ENCODE results near the gene CNOT3.

The CNOT3 gene

GRCh38 chr19:54107876-54108490 is 29.6 kb upstream of the CNOT3 start:
- no peak for ATAC-seq

DNA sequence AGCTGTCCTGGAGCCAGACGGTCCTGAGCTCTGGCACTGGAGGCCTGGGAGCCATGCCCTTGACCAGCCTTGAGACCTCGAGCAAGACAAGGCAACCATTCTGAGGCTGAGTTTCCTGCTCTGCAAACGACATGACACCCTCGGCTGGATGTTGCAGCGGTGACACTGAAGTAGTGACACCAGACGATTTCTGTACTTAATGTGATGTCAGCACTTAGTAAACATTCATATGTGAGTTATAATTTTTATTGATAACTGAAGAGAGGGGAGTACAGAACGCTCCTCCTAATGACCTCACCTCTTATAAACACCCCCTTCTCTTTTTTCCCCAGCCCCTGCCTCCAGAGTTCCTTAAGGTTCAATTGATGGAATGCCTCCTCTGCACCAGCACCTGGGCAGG is 29.1 kb upstream of the CNOT3 start:
- TF ChIP-seq, protein P1, sequence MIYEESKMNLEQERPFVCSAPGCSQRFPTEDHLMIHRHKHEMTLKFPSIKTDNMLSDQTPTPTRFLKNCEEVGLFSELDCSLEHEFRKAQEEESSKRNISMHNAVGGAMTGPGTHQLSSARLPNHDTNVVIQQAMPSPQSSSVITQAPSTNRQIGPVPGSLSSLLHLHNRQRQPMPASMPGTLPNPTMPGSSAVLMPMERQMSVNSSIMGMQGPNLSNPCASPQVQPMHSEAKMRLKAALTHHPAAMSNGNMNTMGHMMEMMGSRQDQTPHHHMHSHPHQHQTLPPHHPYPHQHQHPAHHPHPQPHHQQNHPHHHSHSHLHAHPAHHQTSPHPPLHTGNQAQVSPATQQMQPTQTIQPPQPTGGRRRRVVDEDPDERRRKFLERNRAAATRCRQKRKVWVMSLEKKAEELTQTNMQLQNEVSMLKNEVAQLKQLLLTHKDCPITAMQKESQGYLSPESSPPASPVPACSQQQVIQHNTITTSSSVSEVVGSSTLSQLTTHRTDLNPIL (CRISPR knock-in tag; IDR thresholded peaks at IDR 0.05; ENCODE audit: low read depth), result no peak
- TF ChIP-seq ZNF565 (CRISPR knock-in tag; conservative IDR thresholded peaks at IDR 0.05; ENCODE audit: low read depth) (no peak), ARNTL (CRISPR knock-in tag; IDR thresholded peaks at IDR 0.05; ENCODE audit: borderline replicate concordance, low read depth) (no peak), TOX (CRISPR knock-in tag; IDR thresholded peaks at IDR 0.05; ENCODE audit: borderline replicate concordance) (no peak), ZFP3 (CRISPR knock-in tag; IDR thresholded peaks at IDR 0.05) (no peak), ESRRG (CRISPR knock-in tag; IDR thresholded peaks at IDR 0.05) (no peak), OSR1 (CRISPR knock-in tag; IDR thresholded peaks at IDR 0.05) (no peak), ZC3H10 (CRISPR knock-in tag; IDR thresholded peaks at IDR 0.05) (no peak), ZNF70 (CRISPR knock-in tag; IDR thresholded peaks at IDR 0.05) (no peak), SNAI2 (CRISPR knock-in tag; IDR thresholded peaks at IDR 0.05) (no peak), CSDC2 (CRISPR knock-in tag; IDR thresholded peaks at IDR 0.05) (no peak), ISL1 (CRISPR knock-in tag; IDR thresholded peaks at IDR 0.05) (no peak), GLIS3 (CRISPR knock-in tag; IDR thresholded peaks at IDR 0.05) (no peak), ZFP30 (CRISPR knock-in tag; IDR thresholded peaks at IDR 0.05) (no peak), ZNF8 (CRISPR knock-in tag; IDR thresholded peaks at IDR 0.05) (no peak)
- TF ChIP-seq, protein P2, sequence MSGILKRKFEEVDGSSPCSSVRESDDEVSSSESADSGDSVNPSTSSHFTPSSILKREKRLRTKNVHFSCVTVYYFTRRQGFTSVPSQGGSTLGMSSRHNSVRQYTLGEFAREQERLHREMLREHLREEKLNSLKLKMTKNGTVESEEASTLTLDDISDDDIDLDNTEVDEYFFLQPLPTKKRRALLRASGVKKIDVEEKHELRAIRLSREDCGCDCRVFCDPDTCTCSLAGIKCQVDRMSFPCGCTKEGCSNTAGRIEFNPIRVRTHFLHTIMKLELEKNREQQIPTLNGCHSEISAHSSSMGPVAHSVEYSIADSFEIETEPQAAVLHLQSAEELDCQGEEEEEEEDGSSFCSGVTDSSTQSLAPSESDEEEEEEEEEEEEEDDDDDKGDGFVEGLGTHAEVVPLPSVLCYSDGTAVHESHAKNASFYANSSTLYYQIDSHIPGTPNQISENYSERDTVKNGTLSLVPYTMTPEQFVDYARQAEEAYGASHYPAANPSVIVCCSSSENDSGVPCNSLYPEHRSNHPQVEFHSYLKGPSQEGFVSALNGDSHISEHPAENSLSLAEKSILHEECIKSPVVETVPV (CRISPR knock-in tag; IDR thresholded peaks at IDR 0.05), result no peak
- TF ChIP-seq, protein P3, sequence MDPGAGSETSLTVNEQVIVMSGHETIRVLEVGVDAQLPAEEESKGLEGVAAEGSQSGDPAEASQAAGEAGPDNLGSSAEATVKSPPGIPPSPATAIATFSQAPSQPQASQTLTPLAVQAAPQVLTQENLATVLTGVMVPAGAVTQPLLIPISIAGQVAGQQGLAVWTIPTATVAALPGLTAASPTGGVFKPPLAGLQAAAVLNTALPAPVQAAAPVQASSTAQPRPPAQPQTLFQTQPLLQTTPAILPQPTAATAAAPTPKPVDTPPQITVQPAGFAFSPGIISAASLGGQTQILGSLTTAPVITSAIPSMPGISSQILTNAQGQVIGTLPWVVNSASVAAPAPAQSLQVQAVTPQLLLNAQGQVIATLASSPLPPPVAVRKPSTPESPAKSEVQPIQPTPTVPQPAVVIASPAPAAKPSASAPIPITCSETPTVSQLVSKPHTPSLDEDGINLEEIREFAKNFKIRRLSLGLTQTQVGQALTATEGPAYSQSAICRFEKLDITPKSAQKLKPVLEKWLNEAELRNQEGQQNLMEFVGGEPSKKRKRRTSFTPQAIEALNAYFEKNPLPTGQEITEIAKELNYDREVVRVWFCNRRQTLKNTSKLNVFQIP (CRISPR knock-in tag; IDR thresholded peaks at IDR 0.05; ENCODE audit: borderline replicate concordance, low read depth), result no peak
- no peak for ATAC-seq

More at GRCh38 chr19:54107876-54108490, 29.6 kb upstream of the CNOT3 start:
- no peak for TF ChIP-seq RARB (CRISPR knock-in tag; IDR thresholded peaks at IDR 0.05)
- TF ChIP-seq SNAI2 (CRISPR knock-in tag; IDR thresholded peaks at IDR 0.05), result no peak
- TF ChIP-seq PPARA (CRISPR knock-in tag; IDR thresholded peaks at IDR 0.05; ENCODE audit: borderline replicate concordance), result no peak
- TF ChIP-seq, protein P4, sequence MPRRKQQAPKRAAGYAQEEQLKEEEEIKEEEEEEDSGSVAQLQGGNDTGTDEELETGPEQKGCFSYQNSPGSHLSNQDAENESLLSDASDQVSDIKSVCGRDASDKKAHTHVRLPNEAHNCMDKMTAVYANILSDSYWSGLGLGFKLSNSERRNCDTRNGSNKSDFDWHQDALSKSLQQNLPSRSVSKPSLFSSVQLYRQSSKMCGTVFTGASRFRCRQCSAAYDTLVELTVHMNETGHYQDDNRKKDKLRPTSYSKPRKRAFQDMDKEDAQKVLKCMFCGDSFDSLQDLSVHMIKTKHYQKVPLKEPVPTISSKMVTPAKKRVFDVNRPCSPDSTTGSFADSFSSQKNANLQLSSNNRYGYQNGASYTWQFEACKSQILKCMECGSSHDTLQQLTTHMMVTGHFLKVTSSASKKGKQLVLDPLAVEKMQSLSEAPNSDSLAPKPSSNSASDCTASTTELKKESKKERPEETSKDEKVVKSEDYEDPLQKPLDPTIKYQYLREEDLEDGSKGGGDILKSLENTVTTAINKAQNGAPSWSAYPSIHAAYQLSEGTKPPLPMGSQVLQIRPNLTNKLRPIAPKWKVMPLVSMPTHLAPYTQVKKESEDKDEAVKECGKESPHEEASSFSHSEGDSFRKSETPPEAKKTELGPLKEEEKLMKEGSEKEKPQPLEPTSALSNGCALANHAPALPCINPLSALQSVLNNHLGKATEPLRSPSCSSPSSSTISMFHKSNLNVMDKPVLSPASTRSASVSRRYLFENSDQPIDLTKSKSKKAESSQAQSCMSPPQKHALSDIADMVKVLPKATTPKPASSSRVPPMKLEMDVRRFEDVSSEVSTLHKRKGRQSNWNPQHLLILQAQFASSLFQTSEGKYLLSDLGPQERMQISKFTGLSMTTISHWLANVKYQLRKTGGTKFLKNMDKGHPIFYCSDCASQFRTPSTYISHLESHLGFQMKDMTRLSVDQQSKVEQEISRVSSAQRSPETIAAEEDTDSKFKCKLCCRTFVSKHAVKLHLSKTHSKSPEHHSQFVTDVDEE (CRISPR knock-in tag; IDR thresholded peaks at IDR 0.05), result no peak
- no peak for TF ChIP-seq CSDC2 (CRISPR knock-in tag; IDR thresholded peaks at IDR 0.05)
- TF ChIP-seq, protein P1 (CRISPR knock-in tag; IDR thresholded peaks at IDR 0.05; ENCODE audit: low read depth), result no peak
- no peak for TF ChIP-seq ZNF8 (CRISPR knock-in tag; IDR thresholded peaks at IDR 0.05)
- TF ChIP-seq ZNF70 (CRISPR knock-in tag; IDR thresholded peaks at IDR 0.05), result no peak
- TF ChIP-seq ZC3H10 (CRISPR knock-in tag; IDR thresholded peaks at IDR 0.05), result no peak
- TF ChIP-seq ARNTL (CRISPR knock-in tag; IDR thresholded peaks at IDR 0.05; ENCODE audit: borderline replicate concordance, low read depth), result no peak
- TF ChIP-seq OSR1 (CRISPR knock-in tag; IDR thresholded peaks at IDR 0.05), result no peak
- TF ChIP-seq ZFP30 (CRISPR knock-in tag; IDR thresholded peaks at IDR 0.05), result no peak
- no peak for TF ChIP-seq TCF4 (CRISPR knock-in tag; IDR thresholded peaks at IDR 0.05; ENCODE audit: borderline replicate concordance)
- TF ChIP-seq, protein P2 (CRISPR knock-in tag; IDR thresholded peaks at IDR 0.05), result no peak
- TF ChIP-seq GLIS3 (CRISPR knock-in tag; IDR thresholded peaks at IDR 0.05), result no peak
- no peak for TF ChIP-seq BACH2 (CRISPR knock-in tag; IDR thresholded peaks at IDR 0.05; ENCODE audit: borderline replicate concordance)
- TF ChIP-seq, protein P3 (CRISPR knock-in tag; IDR thresholded peaks at IDR 0.05; ENCODE audit: borderline replicate concordance, low read depth), result no peak
- no peak for TF ChIP-seq ZFP3 (CRISPR knock-in tag; IDR thresholded peaks at IDR 0.05)
- no peak for TF ChIP-seq TOX (CRISPR knock-in tag; IDR thresholded peaks at IDR 0.05; ENCODE audit: borderline replicate concordance)
- TF ChIP-seq ESRRG (CRISPR knock-in tag; IDR thresholded peaks at IDR 0.05), result no peak

All from SK-N-SH treated with all-trans-retinoic acid at 6 μM for 48 hours (cell line).